ENCODE measurements around the gene HELZ.
"Not testable (repeated sequence)": the region's sequence is repeated elsewhere in the genome, so short reads cannot be mapped to it uniquely, and the experiment has no call there.

The HELZ gene

GRCh38 chr17:67138392-67138791, 106.6 kb downstream of the HELZ start:
- peaks cover 27% of the 10 kb centered on the region for H3K4me1 Mint-ChIP-seq (ENCODE audit: low read depth)
- H3K27me3 Mint-ChIP-seq, result no peaks in the 10 kb centered on the region
- peaks cover 24% of the 10 kb centered on the region for H3K36me3 Mint-ChIP-seq
- no peaks in the 10 kb centered on the region for H3K9me3 Mint-ChIP-seq (ENCODE audit: low read depth)
- H3K27ac Mint-ChIP-seq, result no peak overlapping the region
- H3K4me3 Mint-ChIP-seq, result peak overlapping the region; percentile 27

- Mint-ChIP-seq H3K4me1 (ENCODE audit: low read depth) (peaks cover 27% of the 10 kb centered on the region), H3K27ac (no peak overlapping the region), H3K27me3 (no peaks in the 10 kb centered on the region), H3K36me3 (peaks cover 21% of the 10 kb centered on the region), H3K4me3 (no peak overlapping the region), H3K9me3 (ENCODE audit: low read depth) (no peaks in the 10 kb centered on the region)
Observed at GRCh38 chr17:67137860-67138259, 107.1 kb downstream of the HELZ start.

- H3K4me1 Mint-ChIP-seq (ENCODE audit: low read depth), result peaks cover 27% of the 10 kb centered on the region
- peaks cover 19% of the 10 kb centered on the region for H3K36me3 Mint-ChIP-seq
- H3K4me3 Mint-ChIP-seq, result no peak overlapping the region
- H3K27me3 Mint-ChIP-seq, result no peaks in the 10 kb centered on the region
- H3K9me3 Mint-ChIP-seq (ENCODE audit: low read depth), result no peaks in the 10 kb centered on the region
- no peak overlapping the region for H3K27ac Mint-ChIP-seq
Observed at GRCh38 chr17:67137026-67137370, 108.0 kb downstream of the HELZ start.

GRCh38 chr17:67136191-67137025, 108.6 kb downstream of the HELZ start:
- Mint-ChIP-seq H3K4me1 (ENCODE audit: low read depth) (peaks cover 27% of the 10 kb centered on the region), H3K27me3 (no peaks in the 10 kb centered on the region), H3K27ac (no peak overlapping the region), H3K9me3 (ENCODE audit: low read depth) (no peaks in the 10 kb centered on the region), H3K4me3 (no peak overlapping the region), H3K36me3 (peaks cover 21% of the 10 kb centered on the region)

GRCh38 chr17:67133161-67133560, 111.8 kb downstream of the HELZ start:
- peaks cover 18% of the 10 kb centered on the region for H3K36me3 Mint-ChIP-seq
- H3K4me3 Mint-ChIP-seq, result no peak overlapping the region
- H3K27ac Mint-ChIP-seq, result no peak overlapping the region
- no peaks in the 10 kb centered on the region for H3K9me3 Mint-ChIP-seq (ENCODE audit: low read depth)
- peaks cover 7% of the 10 kb centered on the region for H3K4me1 Mint-ChIP-seq (ENCODE audit: low read depth)
- no peaks in the 10 kb centered on the region for H3K27me3 Mint-ChIP-seq

- Mint-ChIP-seq H3K27me3 (no peaks in the 10 kb centered on the region), H3K36me3 (peaks cover 15% of the 10 kb centered on the region), H3K27ac (no peak overlapping the region), H3K4me1 (ENCODE audit: low read depth) (peaks cover 4% of the 10 kb centered on the region), H3K4me3 (no peak overlapping the region), H3K9me3 (ENCODE audit: low read depth) (no peaks in the 10 kb centered on the region)
Observed at GRCh38 chr17:67132366-67132765, 112.6 kb downstream of the HELZ start.

- Mint-ChIP-seq H3K27ac (no peak overlapping the region), H3K27me3 (no peaks in the 10 kb centered on the region), H3K4me1 (ENCODE audit: low read depth) (peaks cover 7% of the 10 kb centered on the region), H3K36me3 (peaks cover 8% of the 10 kb centered on the region), H3K9me3 (ENCODE audit: low read depth) (no peaks in the 10 kb centered on the region), H3K4me3 (no peak overlapping the region)
Observed at GRCh38 chr17:67130768-67131167, 114.2 kb downstream of the HELZ start.

GRCh38 chr17:67129283-67129682, 115.7 kb downstream of the HELZ start:
- Mint-ChIP-seq H3K9me3 (ENCODE audit: low read depth) (no peaks in the 10 kb centered on the region), H3K4me1 (ENCODE audit: low read depth) (peaks cover 7% of the 10 kb centered on the region)

GRCh38 chr17:67128700-67129099, 116.3 kb downstream of the HELZ start:
- H3K4me3 Mint-ChIP-seq, result no peak overlapping the region
- no peak overlapping the region for H3K27ac Mint-ChIP-seq
- H3K27me3 Mint-ChIP-seq, result no peaks in the 10 kb centered on the region
- H3K36me3 Mint-ChIP-seq, result peaks cover 10% of the 10 kb centered on the region
- H3K4me1 Mint-ChIP-seq (ENCODE audit: low read depth), result peaks cover 7% of the 10 kb centered on the region
- no peaks in the 10 kb centered on the region for H3K9me3 Mint-ChIP-seq (ENCODE audit: low read depth)

More at GRCh38 chr17:67129283-67129682, 115.7 kb downstream of the HELZ start:
- H3K27ac Mint-ChIP-seq, result no peak overlapping the region
- H3K4me3 Mint-ChIP-seq, result no peak overlapping the region
- peaks cover 10% of the 10 kb centered on the region for H3K36me3 Mint-ChIP-seq
- H3K27me3 Mint-ChIP-seq, result no peaks in the 10 kb centered on the region

GRCh38 chr17:67127925-67128324, 117.1 kb downstream of the HELZ start:
- H3K4me1 Mint-ChIP-seq (ENCODE audit: low read depth), result peaks cover 7% of the 10 kb centered on the region
- no peaks in the 10 kb centered on the region for H3K9me3 Mint-ChIP-seq (ENCODE audit: low read depth)
- peaks cover 12% of the 10 kb centered on the region for H3K36me3 Mint-ChIP-seq
- H3K27me3 Mint-ChIP-seq, result no peaks in the 10 kb centered on the region
- no peak overlapping the region for H3K4me3 Mint-ChIP-seq
- H3K27ac Mint-ChIP-seq, result no peak overlapping the region

- H3K27ac Mint-ChIP-seq, result peak overlapping the region; percentile 66
Observed at GRCh38 chr17:67126983-67127382, 118.0 kb downstream of the HELZ start.

GRCh38 chr17:67126543-67126942, 118.5 kb downstream of the HELZ start:
- not testable (repeated sequence) for H3K27me3 Mint-ChIP-seq; H3K4me1 Mint-ChIP-seq (ENCODE audit: low read depth); H3K27ac Mint-ChIP-seq; H3K36me3 Mint-ChIP-seq; H3K9me3 Mint-ChIP-seq (ENCODE audit: low read depth); H3K4me3 Mint-ChIP-seq

More at GRCh38 chr17:67126983-67127382, 118.0 kb downstream of the HELZ start:
- Mint-ChIP-seq H3K36me3 (peaks cover 12% of the 10 kb centered on the region), H3K9me3 (ENCODE audit: low read depth) (no peaks in the 10 kb centered on the region), H3K27me3 (no peaks in the 10 kb centered on the region), H3K4me1 (ENCODE audit: low read depth) (peaks cover 7% of the 10 kb centered on the region), H3K4me3 (no peak overlapping the region)

- H3K4me1 Mint-ChIP-seq (ENCODE audit: low read depth), result peaks cover 7% of the 10 kb centered on the region
- no peaks in the 10 kb centered on the region for H3K9me3 Mint-ChIP-seq (ENCODE audit: low read depth)
- no peak overlapping the region for H3K4me3 Mint-ChIP-seq
- H3K36me3 Mint-ChIP-seq, result peaks cover 13% of the 10 kb centered on the region
- no peaks in the 10 kb centered on the region for H3K27me3 Mint-ChIP-seq
- H3K27ac Mint-ChIP-seq, result peak overlapping the region; percentile 38
Observed at GRCh38 chr17:67125924-67126323, 119.1 kb downstream of the HELZ start.

GRCh38 chr17:67125417-67125816, 119.6 kb downstream of the HELZ start:
- Mint-ChIP-seq H3K4me1 (ENCODE audit: low read depth) (peaks cover 7% of the 10 kb centered on the region), H3K27me3 (no peaks in the 10 kb centered on the region), H3K9me3 (ENCODE audit: low read depth) (no peaks in the 10 kb centered on the region), H3K4me3 (no peak overlapping the region), H3K27ac (no peak overlapping the region), H3K36me3 (peaks cover 18% of the 10 kb centered on the region)

GRCh38 chr17:67124450-67125148, 120.4 kb downstream of the HELZ start:
- Mint-ChIP-seq H3K36me3 (peaks cover 21% of the 10 kb centered on the region), H3K27me3 (no peaks in the 10 kb centered on the region), H3K27ac (no peak overlapping the region), H3K9me3 (ENCODE audit: low read depth) (no peaks in the 10 kb centered on the region), H3K4me1 (ENCODE audit: low read depth) (peaks cover 7% of the 10 kb centered on the region), H3K4me3 (no peak overlapping the region)

Data from activated naive CD8-positive, alpha-beta T cell (primary cell).